PFSK-1 (cell line): ENCODE measurements around the gene TXLNG.
A peak's percentile ranks its signal among the peaks of the same experiment; 100 is the strongest.

ENCODE experiments used
- FOXP2 ChIP-seq: optimal IDR thresholded peaks from 2 replicates; pipeline ENCODE3; 2011; ENCODE audit warnings: borderline replicate concordance, control low read depth, inconsistent platforms; ENCODE audit not compliant: insufficient read depth; ENCODE audit errors: extremely low read length, extremely low read depth
- POLR2AphosphoS5 ChIP-seq: IDR thresholded peaks from 2 replicates; pipeline ENCODE4 v1.6.1; 2012; ENCODE audit warnings: low read depth, mild to moderate bottlenecking, control low read depth, low read length, moderate library complexity
- REST ChIP-seq, 2 experiments: IDR thresholded peaks; 2 replicates each; pipeline versions ENCODE4 v1.6.1 to v1.8.0; 2011 to 2012; ENCODE audit warnings: low read depth in 2 of 2, low read length in 2 of 2, control low read depth in 1 of 2, inconsistent platforms in 1 of 2, mild to moderate bottlenecking in 1 of 2, moderate library complexity in 1 of 2; ENCODE audit not compliant: insufficient read depth in 1 of 2
- SIN3A ChIP-seq: IDR thresholded peaks from 2 replicates; pipeline ENCODE4 v1.6.1; 2012; ENCODE audit warnings: mild to moderate bottlenecking, low read length, moderate library complexity, borderline replicate concordance; ENCODE audit not compliant: insufficient read depth
- TAF1 ChIP-seq: IDR thresholded peaks from 2 replicates; pipeline ENCODE4 v1.6.1; 2012; ENCODE audit warnings: low read length, control low read depth, borderline replicate concordance; ENCODE audit not compliant: insufficient read depth

TXLNG gene

DNA sequence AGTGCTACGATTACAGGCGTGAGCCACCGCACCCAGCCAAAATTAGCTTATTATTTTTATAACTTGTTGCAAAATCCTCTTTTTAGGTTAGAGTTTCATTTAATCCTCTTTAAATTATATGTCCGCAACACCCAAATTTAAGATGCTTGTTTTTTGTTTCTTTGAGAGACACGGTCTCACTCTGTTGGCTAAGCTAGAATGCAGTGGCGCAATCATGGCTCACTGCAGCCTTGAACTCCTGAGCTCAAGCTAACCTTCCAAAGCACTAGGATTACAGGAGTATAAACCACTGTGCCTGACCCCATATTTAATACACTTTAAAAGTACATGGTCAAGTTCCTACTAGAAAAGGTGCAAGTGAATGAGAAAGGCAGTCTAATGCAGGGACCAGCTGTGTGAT lies 81.7 kb downstream of the TXLNG start:
- no peak for TF ChIP-seq REST (IDR thresholded peaks at IDR 0.05; ENCODE audit: insufficient read depth in 1 of 2, low read depth in 2 of 2, low read length in 2 of 2)
- TF ChIP-seq SIN3A, result no peak
- no peak for TF ChIP-seq FOXP2
- no peak for TF ChIP-seq TAF1
- TF ChIP-seq POLR2AphosphoS5, result no peak

- no peak for TF ChIP-seq FOXP2
- TF ChIP-seq SIN3A, result no peak
- TF ChIP-seq TAF1, result no peak
- TF ChIP-seq POLR2AphosphoS5, result no peak
- TF ChIP-seq REST (IDR thresholded peaks at IDR 0.05; ENCODE audit: insufficient read depth in 1 of 2, low read depth in 2 of 2, low read length in 2 of 2), result no peak
Measured at GRCh38 chrX:16868920-16869319, 82.7 kb downstream of the TXLNG start.

- no peak for TF ChIP-seq SIN3A
- no peak for TF ChIP-seq POLR2AphosphoS5
- TF ChIP-seq REST (IDR thresholded peaks at IDR 0.05; ENCODE audit: insufficient read depth in 1 of 2, low read depth in 2 of 2, low read length in 2 of 2), result no peak
- no peak for TF ChIP-seq TAF1
- no peak for TF ChIP-seq FOXP2
Measured at GRCh38 chrX:16869393-16870094, 83.3 kb downstream of the TXLNG start.

DNA sequence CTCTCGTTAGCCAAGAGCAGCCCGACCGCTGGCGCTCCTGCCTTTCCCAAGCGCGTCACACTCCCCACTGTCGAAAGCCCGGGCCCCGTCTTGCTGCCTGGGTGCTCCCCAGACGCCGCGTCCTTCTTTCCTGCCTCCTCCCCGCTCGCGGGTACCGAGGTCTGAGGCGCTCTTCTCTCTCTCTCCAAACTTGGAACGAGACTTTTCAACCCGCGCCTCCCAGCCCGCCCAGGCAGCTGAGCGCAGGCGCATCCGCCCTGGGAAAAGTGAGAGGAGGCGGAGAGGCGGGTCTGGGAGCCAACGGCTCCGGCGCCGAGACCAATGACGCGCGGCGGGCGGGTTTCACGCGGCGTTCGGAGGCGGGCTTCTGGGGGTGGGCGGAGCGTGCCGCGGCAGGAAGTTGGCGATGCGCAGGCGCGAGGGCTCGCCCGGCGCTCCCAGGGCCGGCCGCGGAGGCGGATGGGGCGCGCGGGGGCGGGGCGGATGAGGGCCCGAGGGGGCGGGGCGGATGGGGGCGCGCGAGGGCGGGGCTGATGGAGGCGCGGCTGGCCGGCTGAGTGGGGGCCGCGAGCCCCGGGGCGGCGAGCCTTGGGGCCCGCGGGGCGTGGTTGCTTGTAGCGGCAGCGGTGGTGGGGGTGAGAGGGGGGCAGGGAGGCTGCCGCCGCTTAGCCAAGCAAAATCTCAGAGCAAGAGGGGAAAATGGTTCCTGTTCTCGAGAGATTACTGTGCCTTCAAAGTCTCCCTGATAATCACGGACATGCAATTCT lies 84.0 kb downstream of the TXLNG start, which contains the start of gene RBBP7:
RBBP7 (minus strand) TSS at position 268 of the 767 bp plus-strand sequence. CDS start 309 bp downstream, outside the sequence.
- TF ChIP-seq POLR2AphosphoS5 (peak; percentile 70), TAF1 (peak; percentile 29; the same call in 1 of the 2 replicates), REST (IDR thresholded peaks at IDR 0.05; ENCODE audit: insufficient read depth in 1 of 2, low read depth in 2 of 2, low read length in 2 of 2) (no peak)
